GM12874 (cell line): ENCODE measurements around the gene FARS2.

ENCODE experiments used
- TF ChIP-seq, protein P1 (sequence below): IDR thresholded peaks from 2 replicates; pipeline ENCODE4 v1.5.1; 2011; ENCODE audit warnings: low read depth, mild to moderate bottlenecking, control low read depth, low read length, moderate library complexity; ENCODE audit not compliant: insufficient read depth

The FARS2 gene

DNA sequence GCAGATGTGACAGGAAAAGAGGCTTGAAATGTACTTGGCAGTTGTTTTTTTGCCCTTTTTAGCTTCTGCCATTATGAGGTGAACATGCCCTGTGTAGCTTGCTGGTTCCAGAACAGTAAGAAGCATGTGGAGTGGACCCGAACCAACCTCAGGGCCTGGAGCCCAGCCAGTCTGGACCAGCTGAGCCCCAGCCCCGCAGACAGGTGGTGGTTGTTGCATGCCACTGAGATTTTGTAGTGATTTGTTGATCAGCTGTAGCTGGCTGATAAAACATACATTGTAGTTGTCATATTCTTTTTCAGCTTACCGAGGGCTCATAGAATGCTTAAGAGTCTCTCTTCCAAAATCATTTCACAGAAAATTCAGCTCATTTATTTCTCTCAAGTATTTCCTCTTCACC, 182.2 kb downstream of the FARS2 start:
- TF ChIP-seq, protein P1, sequence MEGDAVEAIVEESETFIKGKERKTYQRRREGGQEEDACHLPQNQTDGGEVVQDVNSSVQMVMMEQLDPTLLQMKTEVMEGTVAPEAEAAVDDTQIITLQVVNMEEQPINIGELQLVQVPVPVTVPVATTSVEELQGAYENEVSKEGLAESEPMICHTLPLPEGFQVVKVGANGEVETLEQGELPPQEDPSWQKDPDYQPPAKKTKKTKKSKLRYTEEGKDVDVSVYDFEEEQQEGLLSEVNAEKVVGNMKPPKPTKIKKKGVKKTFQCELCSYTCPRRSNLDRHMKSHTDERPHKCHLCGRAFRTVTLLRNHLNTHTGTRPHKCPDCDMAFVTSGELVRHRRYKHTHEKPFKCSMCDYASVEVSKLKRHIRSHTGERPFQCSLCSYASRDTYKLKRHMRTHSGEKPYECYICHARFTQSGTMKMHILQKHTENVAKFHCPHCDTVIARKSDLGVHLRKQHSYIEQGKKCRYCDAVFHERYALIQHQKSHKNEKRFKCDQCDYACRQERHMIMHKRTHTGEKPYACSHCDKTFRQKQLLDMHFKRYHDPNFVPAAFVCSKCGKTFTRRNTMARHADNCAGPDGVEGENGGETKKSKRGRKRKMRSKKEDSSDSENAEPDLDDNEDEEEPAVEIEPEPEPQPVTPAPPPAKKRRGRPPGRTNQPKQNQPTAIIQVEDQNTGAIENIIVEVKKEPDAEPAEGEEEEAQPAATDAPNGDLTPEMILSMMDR = no peak

DNA sequence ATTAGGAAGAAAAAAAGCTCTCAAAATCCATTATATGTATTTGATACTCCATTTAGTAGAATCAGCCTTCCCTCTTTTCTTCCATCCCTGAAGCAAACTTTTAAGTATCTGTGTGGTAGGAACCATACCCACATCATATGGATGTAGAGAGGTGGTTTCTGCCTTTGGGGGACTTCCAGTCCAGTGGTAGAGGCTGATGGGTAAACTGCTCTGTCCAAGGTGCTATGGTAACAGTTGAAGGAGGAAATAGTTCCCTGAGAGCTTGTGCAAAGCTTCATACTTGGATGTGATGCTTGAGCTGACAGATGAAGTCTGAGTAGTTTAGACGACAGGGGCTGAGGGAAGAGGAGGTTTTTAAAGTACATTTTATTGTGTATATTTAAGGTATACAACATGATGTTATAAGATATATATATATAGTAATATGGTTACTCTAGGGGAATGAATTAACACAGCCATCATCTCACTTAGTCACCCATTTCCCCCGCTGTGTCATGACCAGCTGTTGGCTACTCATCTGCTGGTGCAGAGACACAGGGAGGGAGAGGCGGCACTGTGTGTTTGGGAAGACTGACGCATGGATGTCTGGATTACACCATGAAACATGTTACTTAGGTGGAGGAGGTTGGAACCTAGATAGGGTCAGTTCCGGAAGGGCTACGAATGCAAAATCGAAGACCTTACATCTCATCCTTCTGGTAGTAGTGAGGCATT, 185.2 kb downstream of the FARS2 start:
- TF ChIP-seq, protein P1 = no peak

GRCh38 chr6:5447921-5448320, 186.6 kb downstream of the FARS2 start:
- TF ChIP-seq, protein P1 = no peak

DNA sequence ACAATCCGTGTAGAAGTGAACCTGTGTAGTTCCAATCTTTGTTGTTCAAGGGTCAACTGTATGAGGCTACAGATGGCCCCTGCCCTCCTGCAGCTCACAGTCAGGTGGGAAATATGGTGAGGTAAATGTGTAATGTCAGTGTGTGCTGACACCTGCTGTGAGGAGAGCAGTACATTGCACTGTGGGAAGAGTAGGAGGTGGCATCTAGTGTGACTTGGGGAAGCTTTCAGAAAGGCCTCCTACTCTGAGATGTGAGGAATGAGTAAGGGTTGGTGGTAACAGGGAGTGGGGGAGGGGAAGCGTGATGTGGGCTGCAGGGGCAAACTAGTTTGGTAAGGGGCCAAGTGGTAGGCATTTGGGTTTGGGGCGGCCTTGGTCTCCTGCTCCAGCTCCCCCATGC, 188.8 kb downstream of the FARS2 start:
- TF ChIP-seq, protein P1 = no peak

DNA sequence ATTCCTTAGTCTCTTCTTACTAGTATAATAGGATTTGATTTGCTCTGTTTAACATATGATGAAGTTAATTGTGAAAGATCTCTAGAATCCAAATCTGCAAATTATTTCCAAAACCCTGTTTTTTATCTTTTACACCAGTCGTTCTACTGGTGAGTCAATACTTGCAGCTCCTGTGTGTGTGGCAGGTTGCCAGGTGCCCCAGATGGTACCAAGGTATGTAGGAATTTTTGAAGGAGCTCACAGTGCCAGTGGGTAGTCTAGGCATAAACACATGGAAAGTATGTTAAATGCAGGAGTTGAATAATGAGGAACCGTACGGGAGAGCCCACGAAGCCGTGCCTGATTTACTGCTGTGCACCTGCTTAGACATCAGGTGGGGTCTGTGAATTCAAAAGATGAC, 192.2 kb downstream of the FARS2 start:
- TF ChIP-seq, protein P1 = no peak

GRCh38 chr6:5455142-5455541, 193.8 kb downstream of the FARS2 start:
- TF ChIP-seq, protein P1 = no peak

GRCh38 chr6:5457041-5457440, 195.7 kb downstream of the FARS2 start:
- TF ChIP-seq, protein P1 = no peak
